IMR-90 (cell line): ENCODE data around the gene BFSP1.

ENCODE experiments used
- ELK1 ChIP-seq: fragments of 150-350 bp; IDR thresholded peaks from 2 replicates; pipeline ENCODE4 v1.6.1; 2016; ENCODE audit warnings: low read depth, mild to moderate bottlenecking, low read length, moderate library complexity, borderline replicate concordance
- FOS ChIP-seq: fragments of 150-350 bp; IDR thresholded peaks from 2 replicates; pipeline ENCODE4 v1.6.1; 2016; ENCODE audit warnings: low read depth, low read length
- MXI1 ChIP-seq: IDR thresholded peaks from 2 replicates; pipeline ENCODE4 v1.6.1; 2012; ENCODE audit warnings: low read depth, mild to moderate bottlenecking, low read length, moderate library complexity, borderline replicate concordance
- NFE2L2 ChIP-seq: fragments of 150-350 bp; IDR thresholded peaks from 2 replicates; pipeline ENCODE4 v1.6.1; 2016; ENCODE audit warnings: low read depth, mild to moderate bottlenecking, low read length
- POLR2A ChIP-seq: IDR thresholded peaks from 2 replicates; pipeline ENCODE4 v1.6.1; 2012; ENCODE audit warnings: mild to moderate bottlenecking, low read depth, low read length
- RAD21 ChIP-seq: IDR thresholded peaks from 2 replicates; pipeline ENCODE4 v1.6.1; 2012; ENCODE audit warnings: low read length, improper control_type of control experiment
- RCOR1 ChIP-seq: IDR thresholded peaks from 2 replicates; pipeline ENCODE4 v1.6.1; 2012; ENCODE audit warnings: mild to moderate bottlenecking, low read length, improper control_type of control experiment; ENCODE audit not compliant: insufficient replicate concordance
- TF ChIP-seq, protein P1 (sequence below): conservative IDR thresholded peaks from 2 replicates; pipeline ENCODE4 v1.5.1; 2012; ENCODE audit warnings: mild to moderate bottlenecking, low read depth, low read length, improper control_type of control experiment

DNA sequence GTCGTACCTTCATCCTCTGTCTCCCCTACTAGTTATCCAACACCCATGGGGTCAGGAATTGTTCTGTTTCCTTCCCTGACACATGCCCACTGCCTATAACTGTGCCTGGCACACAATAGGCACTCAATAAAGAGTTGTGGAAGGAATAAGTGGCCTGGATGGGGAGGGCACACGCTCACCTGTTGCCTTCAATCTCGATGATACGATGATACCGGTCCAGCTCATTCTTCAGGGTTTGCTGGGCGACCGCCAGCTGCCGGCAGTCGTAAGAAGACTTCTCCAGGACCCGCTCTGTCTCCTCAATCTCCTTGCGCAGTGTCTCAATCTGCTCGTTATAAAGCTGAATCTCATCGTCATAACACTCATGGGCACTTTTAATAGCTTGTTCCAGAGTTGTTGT lies 32.5 kb downstream of the BFSP1 start:
- no peak for TF ChIP-seq RAD21
- TF ChIP-seq MXI1 = no peak
- TF ChIP-seq, protein P1, sequence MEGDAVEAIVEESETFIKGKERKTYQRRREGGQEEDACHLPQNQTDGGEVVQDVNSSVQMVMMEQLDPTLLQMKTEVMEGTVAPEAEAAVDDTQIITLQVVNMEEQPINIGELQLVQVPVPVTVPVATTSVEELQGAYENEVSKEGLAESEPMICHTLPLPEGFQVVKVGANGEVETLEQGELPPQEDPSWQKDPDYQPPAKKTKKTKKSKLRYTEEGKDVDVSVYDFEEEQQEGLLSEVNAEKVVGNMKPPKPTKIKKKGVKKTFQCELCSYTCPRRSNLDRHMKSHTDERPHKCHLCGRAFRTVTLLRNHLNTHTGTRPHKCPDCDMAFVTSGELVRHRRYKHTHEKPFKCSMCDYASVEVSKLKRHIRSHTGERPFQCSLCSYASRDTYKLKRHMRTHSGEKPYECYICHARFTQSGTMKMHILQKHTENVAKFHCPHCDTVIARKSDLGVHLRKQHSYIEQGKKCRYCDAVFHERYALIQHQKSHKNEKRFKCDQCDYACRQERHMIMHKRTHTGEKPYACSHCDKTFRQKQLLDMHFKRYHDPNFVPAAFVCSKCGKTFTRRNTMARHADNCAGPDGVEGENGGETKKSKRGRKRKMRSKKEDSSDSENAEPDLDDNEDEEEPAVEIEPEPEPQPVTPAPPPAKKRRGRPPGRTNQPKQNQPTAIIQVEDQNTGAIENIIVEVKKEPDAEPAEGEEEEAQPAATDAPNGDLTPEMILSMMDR = no peak
- TF ChIP-seq ELK1 = no peak
- no peak for TF ChIP-seq FOS
- TF ChIP-seq POLR2A = no peak
- TF ChIP-seq NFE2L2 = no peak
- no peak for TF ChIP-seq RCOR1
